ENCODE data around the gene ENGASE. TPM values are rescaled to one million over a fixed set of nuclear protein-coding genes. Genes with fewer than 3 reads are reported as not detected.

The ENGASE gene
- total and polyA plus RNA-seq, 8 donors = 13.9 to 86.5 (median 21.6) TPM

DNA sequence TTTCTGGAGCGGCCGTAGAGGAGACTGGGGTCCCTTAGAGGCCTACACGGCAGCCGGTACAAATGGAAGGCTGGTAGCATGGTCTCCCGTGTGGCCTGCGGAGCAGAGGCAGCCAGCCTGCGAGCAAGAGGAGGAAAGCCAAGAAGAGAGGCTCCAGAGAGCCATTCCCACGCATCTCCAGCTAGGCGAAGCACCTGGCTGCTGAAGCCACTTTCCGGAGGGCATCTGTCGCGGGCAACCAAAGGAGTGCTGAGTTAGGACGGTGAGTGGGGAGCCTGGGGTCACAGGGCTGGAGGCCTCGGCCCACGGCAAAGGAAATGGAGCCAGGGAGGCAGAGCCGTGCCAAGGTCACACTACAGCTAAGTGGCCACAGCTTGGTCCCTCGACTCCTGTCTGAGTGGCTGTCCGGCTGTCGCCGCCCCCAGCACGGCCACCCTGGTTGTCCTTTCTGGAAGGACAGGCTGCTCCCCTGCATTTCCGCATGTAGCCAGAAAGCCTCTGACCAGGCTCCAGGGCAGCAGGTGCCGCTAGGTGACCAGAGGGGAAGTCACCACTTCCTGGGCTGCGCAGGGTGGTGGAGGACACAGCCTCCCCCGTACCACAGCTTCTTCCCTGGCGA, 33.7 kb downstream of the ENGASE start:
- Histone ChIP-seq H3K9me3 (no peaks in the 10 kb centered on the region), H3K36me3 (no peaks in the 10 kb centered on the region), H3K27ac (no peak overlapping the region), H3K27me3 (no peaks in the 10 kb centered on the region), H3K4me1 (no peaks in the 10 kb centered on the region), H3K4me3 (no peak overlapping the region)
- 54 to 75% methylated on average over 26 of the region's 26 CpGs for WGBS, 2 donors
- intact Hi-C loops (cut with DNase I) = no loop called here
- no peak for FAIRE-seq
- no peak for TF ChIP-seq CTCF (IDR thresholded peaks at IDR 0.05)
- no peak for DNase-seq
- no peak for ATAC-seq

- H3K4me1 ChIP-seq = no peaks in the 10 kb centered on the region
- no peaks in the 10 kb centered on the region for H3K36me3 ChIP-seq
- H3K9me3 ChIP-seq = no peaks in the 10 kb centered on the region
- H3K27ac ChIP-seq = no peak overlapping the region
- H3K27me3 ChIP-seq = no peaks in the 10 kb centered on the region
- intact Hi-C loops (cut with DNase I) = no loop called here
- 51 to 58% methylated on average over 15 of the region's 15 CpGs for WGBS, 2 donors
- TF ChIP-seq CTCF (IDR thresholded peaks at IDR 0.05) = no peak
- H3K4me3 ChIP-seq = no peak overlapping the region
- no peak for ATAC-seq
- DNase-seq = no peak
- no peak for FAIRE-seq
These were observed 34.2 kb downstream of the ENGASE start for GRCh38 chr17:79108870-79109269.

DNA sequence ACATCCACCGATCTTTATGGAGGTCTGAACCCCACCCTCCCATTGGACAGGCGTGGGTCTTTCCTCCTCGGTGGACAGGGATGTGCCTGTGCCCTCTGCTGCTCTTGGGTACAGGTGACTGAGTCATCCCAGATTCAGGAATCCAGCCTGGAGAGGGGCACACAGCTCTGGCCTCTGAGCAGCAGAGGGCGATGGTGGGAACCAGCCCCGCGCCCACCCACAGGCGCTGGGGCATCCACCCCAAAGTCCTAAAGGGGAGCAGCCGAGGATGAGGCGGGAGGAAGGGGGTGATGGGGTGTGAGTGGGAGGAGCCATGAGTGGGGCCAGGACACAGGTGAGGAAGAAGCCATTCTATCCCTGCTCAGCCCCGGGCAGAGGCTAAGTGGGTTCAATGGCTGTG, 35.0 kb downstream of the ENGASE start:
- intact Hi-C loops (cut with DNase I) = no loop called here
- Histone ChIP-seq H3K27ac (no peak overlapping the region), H3K4me1 (no peaks in the 10 kb centered on the region), H3K36me3 (no peaks in the 10 kb centered on the region), H3K9me3 (no peaks in the 10 kb centered on the region), H3K27me3 (no peaks in the 10 kb centered on the region), H3K4me3 (no peak overlapping the region)
- DNase-seq (no peak), ATAC-seq (no peak), FAIRE-seq (no peak)
- no peak for TF ChIP-seq CTCF (IDR thresholded peaks at IDR 0.05)
- WGBS, 2 donors = 17 to 20% methylated on average over 9 to 10 of the region's 10 CpGs

DNA sequence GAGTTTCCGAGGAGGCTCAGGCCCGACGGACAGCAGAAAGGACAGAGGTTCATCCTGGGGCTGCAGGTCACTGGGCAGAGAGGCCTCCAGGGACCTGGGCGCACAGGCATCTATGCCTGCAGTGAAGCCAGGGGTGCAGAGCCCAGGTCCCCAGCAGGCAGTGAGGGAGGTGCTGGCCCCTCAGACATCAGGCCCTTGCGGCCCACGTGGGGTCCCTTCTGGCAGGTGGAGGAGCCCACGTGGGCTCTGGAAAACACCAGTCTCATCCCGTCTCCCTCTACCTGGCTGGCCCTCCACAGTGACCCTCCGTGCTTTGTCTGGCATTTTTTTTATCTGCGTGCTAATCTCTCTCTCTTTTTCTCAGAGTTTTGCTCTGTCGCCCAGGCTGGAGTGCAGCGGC, 36.5 kb downstream of the ENGASE start:
- intact Hi-C loops (cut with DNase I) = no loop called here
- no peak for ATAC-seq
- no peaks in the 10 kb centered on the region for H3K4me1 ChIP-seq

More for the DNA sequence above, 36.5 kb downstream of the ENGASE start:
- 69 to 75% methylated on average over 12 of the region's 12 CpGs for WGBS, 2 donors
- no peak overlapping the region for H3K27ac ChIP-seq
- H3K36me3 ChIP-seq = no peaks in the 10 kb centered on the region
- H3K4me3 ChIP-seq = no peak overlapping the region
- TF ChIP-seq CTCF (IDR thresholded peaks at IDR 0.05) = no peak
- no peaks in the 10 kb centered on the region for H3K27me3 ChIP-seq
- DNase-seq = no peak
- FAIRE-seq = no peak
- H3K9me3 ChIP-seq = no peaks in the 10 kb centered on the region
